Lung (tissue), 12 donors: Measurements from ENCODE around the gene HSD11B1L. TPM values are rescaled to one million over a fixed set of nuclear protein-coding genes. Genes with fewer than 3 reads are reported as not detected.

ENCODE experiments used
- ATAC-seq: fragments of 200-7000 bp; cut with Tn5 transposase; one replicate; pipeline ENCODE4 v1.9.1; 2020; ENCODE audit warnings: moderate number of reproducible peaks; ENCODE audit not compliant: insufficient read depth, low FRiP score
- DNase-seq, 3 donors: peaks; one replicate each; pipeline ENCODE4 v3.0.0-alpha.2; 2013 to 2017
- H3K27ac ChIP-seq, 2 donors: one replicate each; pipeline ENCODE4 v1.5.1; 2013; ENCODE audit warnings: mild to moderate bottlenecking in 2 of 2, moderate library complexity in 2 of 2, control low read depth in 1 of 2, inconsistent platforms in 1 of 2, low read depth in 1 of 2, low read length in 1 of 2
- H3K27me3 ChIP-seq, 3 donors: one replicate each; pipeline ENCODE4 v1.5.1; 2013; ENCODE audit warnings: low read length in 2 of 3; ENCODE audit not compliant: control insufficient read depth in 3 of 3, insufficient read depth in 3 of 3
- H3K36me3 ChIP-seq, 4 donors: one replicate each; pipeline ENCODE4 v1.5.1; 2013; ENCODE audit warnings: low read length in 4 of 4, mild to moderate bottlenecking in 1 of 4, moderate library complexity in 1 of 4; ENCODE audit not compliant: control insufficient read depth in 4 of 4, insufficient read depth in 4 of 4
- H3K4me1 ChIP-seq, 5 donors: one replicate each; pipeline ENCODE4 v1.5.1; 2013; ENCODE audit warnings: low read length in 5 of 5, mild to moderate bottlenecking in 2 of 5, moderate library complexity in 1 of 5; ENCODE audit not compliant: control insufficient read depth in 5 of 5, insufficient read depth in 5 of 5
- H3K4me3 ChIP-seq: one replicate; pipeline ENCODE4 v1.5.1; 2013; ENCODE audit warnings: mild to moderate bottlenecking, control low read depth, moderate library complexity
- H3K9ac ChIP-seq, 2 donors: one replicate each; pipeline ENCODE4 v1.5.1; 2013; ENCODE audit warnings: low read length in 2 of 2, control low read depth in 1 of 2; ENCODE audit not compliant: insufficient read depth in 1 of 2
- H3K9me3 ChIP-seq, 4 donors: one replicate each; pipeline ENCODE4 v1.5.1; 2013; ENCODE audit warnings: low read length in 3 of 4, mild to moderate bottlenecking in 1 of 4, moderate library complexity in 1 of 4; ENCODE audit not compliant: control insufficient read depth in 4 of 4, insufficient read depth in 3 of 4
- CTCF ChIP-seq: IDR thresholded peaks from 2 replicates; pipeline ENCODE4 v1.5.1; 2012; ENCODE audit warnings: mild to moderate bottlenecking; ENCODE audit errors: control extremely low read depth, extremely low read depth
- WGBS, 2 donors: extraction: QIAGEN DNeasy Blood & Tissue Kit; methylation state at CpG; one replicate each; pipeline ENCODE4 v1.1.7; 2013; 5-methylcytosine and 5-hydroxymethylcytosine counted together
- polyA plus RNA-seq, 2 donors: library from polyadenylated mRNA; stranded (reverse); fragments of 200-250 nt; gene quantifications; one replicate each; pipeline ENCODE4 v1.2.1, GENCODE V29; 2013
- total RNA-seq, 2 donors: library from RNA; depleted of rRNA in 1 of 2; stranded (reverse); fragments of >200 nt in 1 of 2; gene quantifications; one replicate each; pipeline ENCODE4 v1.2.1, GENCODE V29; 2014 to 2021
- donor health status: control.
- donor health status: control.
- donor health status: Bipolar disorder and iron deficiency.
- donor health status: healthy.
- donor health status: DM: yes; HTN: yes; CAD: no.

The HSD11B1L gene
- total and polyA plus RNA-seq, 4 donors, result 7.5 to 12.2 (median 9.2) TPM

GRCh38 chr19:5676105-5676771 is 4.6 kb upstream of the HSD11B1L start:
- 83 to 87% methylated on average over 17 of the region's 17 CpGs for whole genome bisulfite sequencing, 2 donors
- Histone ChIP-seq H3K9me3 (no peaks in the 10 kb centered on the region), H3K36me3 (peaks cover 0 to 11% (median 0%) of the 10 kb centered on the region in 4 donors), H3K27me3 (no peaks in the 10 kb centered on the region), H3K4me1 (peaks cover 0 to 11% (median 6%) of the 10 kb centered on the region in 5 donors), H3K4me3 (no peak overlapping the region), H3K9ac (no peak overlapping the region), H3K27ac (no peak overlapping the region)
- ATAC-seq, result no peak
- DNase-seq, result no peak
- no peak for TF ChIP-seq CTCF

- H3K9me3 ChIP-seq, result no peaks in the 10 kb centered on the region
- no peak overlapping the region for H3K4me3 ChIP-seq
- ATAC-seq (no peak), DNase-seq (no peak)
- peaks cover 0 to 8% (median 0%) of the 10 kb centered on the region in 4 donors for H3K36me3 ChIP-seq
- 83 to 85% methylated on average over 13 of the region's 13 CpGs for WGBS, 2 donors
- H3K9ac ChIP-seq, result no peak overlapping the region
- TF ChIP-seq CTCF, result no peak
- peaks cover 0 to 11% (median 6%) of the 10 kb centered on the region in 5 donors for H3K4me1 ChIP-seq
- H3K27ac ChIP-seq, result no peak overlapping the region
- no peaks in the 10 kb centered on the region for H3K27me3 ChIP-seq
These were observed 4.1 kb upstream of the HSD11B1L start for GRCh38 chr19:5676772-5677105.

GRCh38 chr19:5677136-5677535 is 3.7 kb upstream of the HSD11B1L start:
- no peak for TF ChIP-seq CTCF
- no peak overlapping the region for H3K4me3 ChIP-seq
- no peak for DNase-seq
- H3K4me1 ChIP-seq, result peaks cover 0 to 11% (median 6%) of the 10 kb centered on the region in 5 donors
- no peaks in the 10 kb centered on the region for H3K9me3 ChIP-seq
- no peak for ATAC-seq
- 90 to 95% methylated on average over 10 of the region's 10 CpGs for WGBS, 2 donors
- H3K27ac ChIP-seq, result no peak overlapping the region
- no peak overlapping the region for H3K9ac ChIP-seq
- H3K27me3 ChIP-seq, result no peaks in the 10 kb centered on the region
- peaks cover 0 to 7% (median 0%) of the 10 kb centered on the region in 4 donors for H3K36me3 ChIP-seq

- Histone ChIP-seq H3K4me1 (peaks cover 0 to 11% (median 6%) of the 10 kb centered on the region in 5 donors), H3K4me3 (no peak overlapping the region), H3K27ac (no peak overlapping the region), H3K27me3 (no peaks in the 10 kb centered on the region), H3K9me3 (no peaks in the 10 kb centered on the region), H3K36me3 (peaks cover 0 to 7% (median 0%) of the 10 kb centered on the region in 4 donors), H3K9ac (no peak overlapping the region)
- 92 to 93% methylated on average over 9 of the region's 9 CpGs for WGBS, 2 donors
- ATAC-seq (no peak), DNase-seq (no peak)
- no peak for TF ChIP-seq CTCF
These were observed 3.2 kb upstream of the HSD11B1L start for GRCh38 chr19:5677580-5677979.
